ENCODE data around the gene SNX30. TPM values are rescaled to one million over a fixed set of nuclear protein-coding genes. Genes with fewer than 3 reads are reported as not detected.

SNX30 gene
- total RNA-seq, 1 experiment from 2014 or later, result 12.7 TPM

- TF ChIP-seq RAD21 (IDR thresholded peaks at IDR 0.05; ENCODE audit: low read depth) (no peak), YY1 (IDR thresholded peaks at IDR 0.05; ENCODE audit: extremely low read depth, insufficient replicate concordance, low read depth, low read length) (no peak), ELF1 (IDR thresholded peaks at IDR 0.05; ENCODE audit: borderline replicate concordance, low read depth) (no peak), ZFX (IDR thresholded peaks at IDR 0.05) (no peak), MAX (IDR thresholded peaks at IDR 0.05) (no peak), CEBPB (IDR thresholded peaks at IDR 0.05; ENCODE audit: low read depth) (no peak), SRF (IDR thresholded peaks at IDR 0.05; ENCODE audit: low read depth) (no peak), EZH2phosphoT487 (IDR thresholded peaks at IDR 0.05; ENCODE audit: borderline replicate concordance) (no peak), EGR1 (IDR thresholded peaks at IDR 0.05; ENCODE audit: low read depth) (no peak), ZBTB33 (IDR thresholded peaks at IDR 0.05; ENCODE audit: extremely low read depth, insufficient replicate concordance, low read length) (no peak), SP1 (IDR thresholded peaks at IDR 0.05; ENCODE audit: low read depth) (no peak), REST (IDR thresholded peaks at IDR 0.05; ENCODE audit: low read depth) (no peak)
- Histone ChIP-seq H3K4me1 (ENCODE audit: control insufficient read depth in 1 of 2, insufficient read depth in 2 of 2, low read length in 2 of 2) (peaks cover 8 to 12% of the 10 kb centered on the region in 2 experiments), H3K27ac (ENCODE audit: low read depth, low read length) (no peak overlapping the region), H3K79me2 (ENCODE audit: insufficient read depth, low read length) (no peaks in the 10 kb centered on the region), H3K4me3 (replicated peaks in 1 of 2; ENCODE audit: low read depth in 1 of 2, low read length in 2 of 2) (no peak overlapping the region), H3K27me3 (ENCODE audit: insufficient read depth, low read length) (no peaks in the 10 kb centered on the region), H4K20me1 (ENCODE audit: insufficient read depth) (no peaks in the 10 kb centered on the region), H3K9ac (ENCODE audit: low read length) (no peak overlapping the region), H3K4me2 (ENCODE audit: low read length) (no peak overlapping the region), H3K9me3 (ENCODE audit: control insufficient read depth in 1 of 2, insufficient read depth in 1 of 2, low read depth in 1 of 2, low read length in 2 of 2) (no peaks in the 10 kb centered on the region), H3K36me3 (ENCODE audit: control insufficient read depth in 1 of 2, insufficient read depth in 2 of 2, low read length in 2 of 2) (no peaks in the 10 kb centered on the region), H3K9me2 (ENCODE audit: insufficient read depth) (no peaks in the 10 kb centered on the region), H2AFZ (ENCODE audit: low read depth, low read length, poor library complexity, severe bottlenecking) (no peak overlapping the region)
- CTCF ChIA-PET, result no interaction called here
- DNase-seq (ENCODE audit: low read depth, low spot score), result no peak
- BruUV-seq (replicated peaks), result no TSS peak
- ATAC-seq, result no peak
- POLR2A ChIA-PET, result no interaction called here
- RAD21 ChIA-PET (ENCODE audit: low non-redundant PET in 1 of 2, low total read pairs in 2 of 2, uncharacterized antibody in 2 of 2, unreplicated experiment in 2 of 2), result no interaction called here
- intact Hi-C loops (cut with micrococcal nuclease), result no loop called here
These were observed 111.3 kb downstream of the SNX30 start for GRCh38 chr9:112861638-112862555.
